Loucy (cell line): ENCODE measurements around the gene MFSD6.

Experiments
- CTCF ChIP-seq: fragments of 200-600 bp; sonication (generic); conservative IDR thresholded peaks from 2 replicates; pipeline ENCODE4 v1.5.1; 2014; ENCODE audit warnings: mild to moderate bottlenecking, antibody characterized with exemption, low read length
- EZH2phosphoT487 ChIP-seq: fragments of 200-600 bp; IDR thresholded peaks from 2 replicates; pipeline ENCODE4 v1.6.1; 2018; ENCODE audit warnings: antibody characterized with exemption, mild to moderate bottlenecking, moderate library complexity, borderline replicate concordance

GRCh38 chr2:190420801-190421200 is 12.6 kb downstream of the MFSD6 start:
- no peak for TF ChIP-seq CTCF
- TF ChIP-seq EZH2phosphoT487, result no peak
